Endometrial microvascular endothelial cells (primary cell): ENCODE results near the gene ECI2. TPM values are rescaled to one million over a fixed set of nuclear protein-coding genes. Genes with fewer than 3 reads are reported as not detected.
"Not testable (repeated sequence)": the region's sequence is repeated elsewhere in the genome, so short reads cannot be mapped to it uniquely, and the experiment has no call there.

Experiments used
- in situ Hi-C: cut with HindIII; loops from 2 replicates; pipeline ENCODE4 v1.10.0; 2017; ENCODE audit warnings: low sequenced_read_pairs, low pct_unique_long_range_greater_than_20kb; ENCODE audit errors: inconsistent ontology term
- total RNA-seq: library from RNA; depleted of rRNA; stranded (reverse); fragments of >200 nt; gene quantifications from one replicate; pipeline ENCODE4 v1.2.3, GENCODE V29; 2015; ENCODE audit errors: inconsistent ontology term

Gene ECI2
- total RNA-seq, 1 donor from 2014 or later = 256 TPM

DNA sequence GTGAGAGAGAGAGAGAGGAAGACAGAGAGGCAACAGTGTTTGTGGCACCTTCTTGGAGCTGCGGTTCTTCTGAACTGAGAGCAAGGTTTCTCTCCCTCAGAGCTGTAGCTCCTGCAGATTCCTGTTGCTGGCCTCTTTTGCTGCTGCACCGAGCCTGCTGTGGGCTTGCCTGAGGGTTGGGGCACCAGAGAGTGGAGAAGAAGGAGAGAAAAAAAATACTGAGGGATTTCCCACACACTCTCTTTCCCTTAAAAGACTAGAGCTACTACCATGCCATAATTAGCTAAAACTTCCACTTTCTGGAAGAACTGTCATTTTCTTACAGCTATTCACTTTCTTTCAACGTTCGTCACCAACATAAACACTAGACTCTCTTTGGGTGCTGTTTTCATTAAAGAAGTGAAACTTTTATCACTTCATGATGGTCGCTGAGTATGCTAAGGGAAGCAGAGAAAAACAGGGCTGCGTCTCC lies 18.2 kb upstream of the ECI2 start:
- in situ Hi-C loops = no loop called here

DNA sequence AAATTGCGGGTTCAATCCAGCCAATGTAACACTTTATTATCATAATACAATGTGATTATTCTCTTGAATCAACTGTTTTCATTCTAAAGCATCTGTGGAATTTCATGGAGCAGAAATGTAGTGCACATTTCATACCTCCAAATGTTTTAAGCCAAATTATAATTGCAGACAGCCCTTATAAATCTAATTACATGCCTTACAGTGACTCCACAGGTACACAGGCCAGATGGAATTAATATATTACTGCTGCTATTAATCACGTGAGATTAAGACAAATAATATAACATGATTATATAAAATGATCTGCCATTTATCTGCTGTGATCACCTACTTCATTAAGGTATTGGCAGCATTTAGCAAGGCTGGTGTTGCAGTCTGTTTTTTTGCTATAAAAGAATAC lies 9.7 kb upstream of the ECI2 start:
- in situ Hi-C loops = no loop called here

DNA sequence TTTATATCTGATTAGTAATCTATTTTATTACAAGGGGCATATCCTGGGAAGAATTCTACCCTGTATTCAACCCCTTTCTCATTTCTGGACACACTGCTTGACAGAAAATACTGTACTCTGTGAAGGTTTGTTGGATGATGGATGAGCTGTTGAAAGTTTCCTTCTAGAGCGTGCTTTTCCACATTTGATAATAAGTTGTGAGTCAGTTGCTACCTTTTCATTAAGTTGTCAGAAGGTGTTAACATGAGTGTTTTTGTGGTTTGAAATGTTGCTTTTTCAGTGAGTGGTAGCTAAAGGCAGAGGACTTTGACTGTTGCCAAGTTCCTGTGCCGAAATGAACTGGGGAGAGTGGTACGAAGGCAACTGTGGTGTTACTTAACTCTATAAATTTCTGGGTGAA lies 3.9 kb upstream of the ECI2 start:
- in situ Hi-C loops = no loop called here

DNA sequence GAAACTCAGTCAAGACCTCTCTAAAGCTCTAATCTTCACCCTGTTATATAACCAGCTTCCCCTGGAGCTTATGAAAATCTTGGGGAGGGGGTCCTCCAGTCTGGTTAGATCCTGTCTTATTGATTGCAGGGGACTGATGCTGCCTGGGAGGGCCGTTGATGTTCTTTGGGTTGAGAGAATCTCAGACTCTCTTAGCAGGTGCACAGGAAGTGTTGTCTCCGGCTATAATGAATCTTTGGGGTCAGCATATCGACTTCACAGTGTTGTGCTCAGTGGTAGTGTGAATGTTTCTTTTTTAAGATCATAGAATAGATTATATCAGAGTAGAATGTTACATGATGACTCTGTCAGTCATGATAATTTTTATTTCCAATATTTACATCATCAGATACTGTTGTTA lies 2.8 kb upstream of the ECI2 start:
- in situ Hi-C loops = no loop called here

DNA sequence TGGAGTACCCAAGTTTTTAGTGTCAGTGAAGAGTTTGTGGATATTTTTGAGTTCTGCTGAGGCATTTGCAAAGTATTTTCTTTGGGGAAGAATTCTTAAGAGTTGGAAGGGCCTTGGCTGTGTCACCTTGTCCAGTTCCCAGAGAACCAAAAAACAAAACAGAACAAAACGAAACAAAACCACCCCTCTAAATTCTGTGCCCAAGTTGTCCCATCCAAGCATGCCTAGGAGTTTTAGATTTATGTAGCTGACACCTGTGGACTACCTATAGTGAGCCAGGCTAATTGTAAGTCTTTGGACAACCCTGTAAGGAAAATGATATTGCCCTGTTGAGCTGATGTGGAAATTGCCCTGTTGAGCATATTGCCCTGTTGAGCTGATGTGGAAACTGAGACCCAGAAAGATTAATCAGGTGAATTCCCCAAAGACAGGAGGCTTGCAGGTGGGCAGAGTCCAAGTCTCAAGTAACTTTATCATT lies 1.0 kb upstream of the ECI2 start:
- in situ Hi-C loops = no loop called here

DNA sequence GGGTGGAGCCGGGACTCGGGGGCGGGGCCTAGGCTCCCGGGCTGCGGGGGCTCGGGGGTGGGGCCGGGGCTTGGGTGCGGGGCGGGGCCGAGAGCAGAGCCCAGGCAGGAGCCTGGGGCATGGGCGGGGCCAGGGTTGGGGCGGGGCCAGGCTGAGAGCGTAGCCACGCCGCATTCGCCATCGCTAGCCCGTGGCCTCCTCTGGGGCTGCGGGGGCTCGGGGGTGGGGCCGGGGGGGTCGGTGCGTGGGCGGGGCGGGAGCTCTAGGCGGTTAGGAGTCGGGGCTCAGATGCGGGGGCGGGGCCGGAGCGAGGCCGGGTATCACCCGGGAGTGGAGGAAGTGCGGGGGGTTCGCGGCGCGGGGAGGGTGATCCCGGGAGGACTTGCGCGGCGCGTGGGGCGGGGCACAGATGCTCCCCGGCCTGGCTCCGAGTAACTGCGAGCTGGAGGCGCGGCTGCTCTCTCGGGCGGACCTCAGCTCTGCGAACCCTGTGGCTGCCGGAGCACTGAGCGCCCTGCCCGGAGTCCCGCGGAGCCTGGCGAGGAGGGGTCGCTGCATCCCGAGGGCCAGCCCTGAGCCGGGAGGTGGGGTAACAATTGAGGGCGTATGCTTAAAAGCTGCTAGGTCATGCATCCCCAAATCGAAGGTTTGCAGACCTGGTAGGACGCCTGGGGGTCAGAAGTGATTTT lies 434 bp upstream of the ECI2 start:
- in situ Hi-C loops = no loop called here

DNA sequence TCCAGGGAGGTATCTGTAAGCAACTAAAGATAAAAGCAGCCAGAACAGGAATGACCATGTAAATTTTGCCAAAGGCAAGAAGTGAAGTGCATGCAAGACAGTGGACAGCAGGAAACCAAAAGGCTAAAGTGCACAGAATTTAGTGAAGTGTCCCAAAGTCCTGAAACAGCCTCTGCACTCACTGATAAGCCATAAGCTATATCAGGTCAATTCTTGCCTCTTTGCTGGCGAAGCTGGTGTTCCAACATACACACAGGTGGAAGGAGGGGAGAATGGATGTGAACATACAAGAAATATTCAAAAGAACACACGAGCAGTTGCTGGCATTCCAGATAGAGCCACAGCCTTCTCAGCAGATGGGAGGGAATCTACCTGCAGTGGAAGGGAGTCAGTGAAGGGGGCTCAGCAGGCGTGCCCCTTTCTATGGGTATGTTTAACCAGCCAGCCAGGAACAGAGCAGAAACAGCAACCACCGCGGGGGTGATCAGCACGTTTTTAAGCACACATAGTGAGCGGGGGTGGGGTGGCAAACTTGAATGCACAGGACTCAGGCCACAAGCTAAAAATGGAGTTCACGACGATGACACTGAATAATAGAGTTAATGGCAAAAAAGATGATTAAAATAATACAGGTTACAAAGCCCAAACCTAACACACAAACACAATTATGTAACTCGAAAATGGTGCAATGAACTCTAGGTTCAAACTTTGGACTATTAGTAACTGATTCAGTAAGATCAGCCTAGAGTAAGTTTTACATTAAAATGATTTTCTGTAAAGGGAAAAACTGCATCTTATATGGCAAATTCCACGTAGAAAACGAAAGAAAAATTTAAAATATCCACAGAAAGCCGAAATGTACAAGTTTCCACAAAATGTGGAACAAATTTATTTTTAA lies 1.2 kb downstream of the ECI2 start:
- in situ Hi-C loops = no loop called here

DNA sequence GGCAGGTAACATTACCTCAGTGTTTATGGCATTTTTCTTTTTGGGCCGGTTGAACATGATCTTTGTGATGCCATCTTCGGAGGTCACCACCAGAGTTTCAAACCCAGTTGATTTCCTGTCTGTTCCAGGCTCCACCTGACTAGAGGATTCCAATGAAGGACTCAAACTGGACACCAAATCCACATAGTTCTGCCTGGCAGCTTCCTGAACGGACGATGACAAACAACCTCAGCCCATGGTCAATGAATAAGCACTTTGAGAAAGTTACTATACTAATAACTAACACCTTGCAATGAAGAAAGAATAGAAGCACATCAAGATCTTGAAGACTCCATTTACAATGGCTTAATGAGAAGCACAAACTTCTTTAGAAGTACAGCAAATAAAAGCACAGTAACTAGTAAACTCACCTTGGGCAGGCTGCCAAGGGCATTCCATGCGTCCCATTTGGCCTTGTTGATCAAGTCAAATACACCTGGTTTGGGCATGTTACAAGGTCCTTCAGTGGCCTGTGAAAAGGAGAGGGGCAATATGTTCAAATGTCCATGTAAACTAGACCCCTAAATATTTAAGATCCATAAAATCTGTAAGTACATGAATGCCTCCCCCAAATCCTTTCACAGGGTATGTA lies 4.9 kb downstream of the ECI2 start:
- in situ Hi-C loops = no loop called here

DNA sequence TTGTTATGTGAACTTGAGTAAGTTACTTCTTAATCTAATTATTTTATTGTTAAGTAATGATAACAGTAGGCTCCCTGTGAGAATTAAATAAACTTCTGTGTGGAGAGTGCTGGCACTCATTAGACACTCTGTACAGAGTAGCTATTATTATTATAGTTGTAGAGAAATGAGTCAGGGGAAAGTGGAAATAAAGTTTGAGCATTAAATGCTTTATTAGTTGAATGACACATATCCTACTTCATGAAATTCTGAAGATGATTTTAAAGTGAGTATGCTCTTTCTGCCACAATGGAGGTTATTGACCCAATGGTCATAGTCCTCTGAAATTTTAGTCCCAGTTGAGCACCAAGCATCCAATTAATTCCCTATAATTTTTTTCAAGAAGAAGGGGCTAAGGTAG lies 5.9 kb downstream of the ECI2 start:
- in situ Hi-C loops = no loop called here

DNA sequence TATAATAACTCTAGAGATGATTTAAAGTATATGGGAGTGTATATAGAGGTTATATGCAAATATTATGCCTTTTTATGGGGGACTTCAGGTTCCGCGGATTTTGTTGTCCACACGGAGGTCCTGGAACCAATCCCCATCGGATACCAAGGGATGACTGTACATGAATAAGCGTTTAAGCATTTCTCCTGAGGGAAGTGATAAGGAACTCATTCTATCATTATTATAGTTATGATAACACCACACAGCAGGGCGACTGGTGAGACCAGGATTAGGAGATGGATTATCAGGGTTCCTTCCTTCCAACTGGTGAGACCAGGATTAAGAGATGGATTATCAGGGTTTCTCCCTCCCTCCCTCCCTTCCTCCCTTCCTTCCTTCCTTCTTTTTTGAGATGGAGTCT lies 6.6 kb downstream of the ECI2 start:
- in situ Hi-C loops = no loop called here

DNA sequence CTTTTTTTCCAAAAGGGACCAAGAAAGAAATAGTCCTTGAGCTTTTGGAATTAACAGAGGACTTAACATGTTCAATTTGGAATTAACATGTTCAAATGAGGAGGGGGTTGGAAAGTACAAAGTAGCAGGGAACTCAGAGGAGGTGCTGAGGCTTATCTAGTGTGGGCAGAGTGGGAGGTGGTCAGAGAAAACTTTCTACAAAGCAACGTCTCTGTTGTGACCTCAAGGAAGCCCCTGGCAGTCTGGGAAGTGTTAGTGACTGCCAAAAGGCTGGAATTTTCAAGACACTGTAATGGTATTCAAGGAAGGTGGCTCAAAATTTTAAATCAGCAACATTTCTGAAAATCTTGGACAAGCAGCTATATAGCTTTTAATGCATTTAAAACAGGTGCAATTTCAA lies 7.3 kb downstream of the ECI2 start:
- in situ Hi-C loops = no loop called here

DNA sequence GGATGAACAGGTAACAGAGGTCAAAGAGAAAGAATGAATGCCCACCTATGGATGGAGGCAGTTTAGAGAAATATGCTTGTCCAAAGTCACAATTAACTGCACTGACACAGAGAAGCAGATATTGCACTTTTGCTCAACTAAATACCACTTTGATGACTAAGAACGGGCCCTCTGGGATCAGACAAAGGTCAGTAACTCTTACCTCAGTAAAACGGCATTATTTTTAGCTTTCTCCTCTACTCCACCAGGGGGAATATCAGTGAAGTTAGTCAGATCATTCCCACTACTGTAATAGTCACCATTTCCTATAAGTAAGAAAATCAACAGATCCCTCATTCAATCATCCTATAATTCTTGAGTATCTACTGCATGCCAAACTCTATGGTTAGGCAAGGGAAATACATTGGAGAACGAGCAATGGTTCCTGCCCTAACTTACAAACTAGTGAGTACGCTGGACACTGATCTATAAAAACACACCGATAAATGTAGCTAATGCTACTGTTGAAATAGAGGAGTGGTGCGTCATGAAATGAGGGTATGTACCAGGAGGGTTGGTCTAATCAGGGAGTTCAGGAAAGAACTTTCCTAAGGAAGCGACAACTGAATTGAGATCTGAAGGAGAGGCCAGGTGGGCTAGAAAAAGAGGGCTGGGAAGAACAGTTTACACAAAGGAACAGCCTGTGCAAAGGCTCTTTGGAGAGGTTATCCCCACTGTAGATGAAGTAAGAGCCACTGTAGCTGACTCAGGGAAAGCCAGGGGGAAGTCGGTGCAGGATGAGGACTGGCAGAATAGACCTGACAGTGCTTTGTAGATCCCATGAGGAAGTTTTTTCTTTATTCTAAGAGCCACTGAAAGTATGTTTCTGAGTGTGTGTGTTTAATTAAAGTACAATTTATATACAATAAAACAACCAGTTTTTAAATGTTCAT lies 9.2 kb downstream of the ECI2 start:
- in situ Hi-C loops = no loop called here

DNA sequence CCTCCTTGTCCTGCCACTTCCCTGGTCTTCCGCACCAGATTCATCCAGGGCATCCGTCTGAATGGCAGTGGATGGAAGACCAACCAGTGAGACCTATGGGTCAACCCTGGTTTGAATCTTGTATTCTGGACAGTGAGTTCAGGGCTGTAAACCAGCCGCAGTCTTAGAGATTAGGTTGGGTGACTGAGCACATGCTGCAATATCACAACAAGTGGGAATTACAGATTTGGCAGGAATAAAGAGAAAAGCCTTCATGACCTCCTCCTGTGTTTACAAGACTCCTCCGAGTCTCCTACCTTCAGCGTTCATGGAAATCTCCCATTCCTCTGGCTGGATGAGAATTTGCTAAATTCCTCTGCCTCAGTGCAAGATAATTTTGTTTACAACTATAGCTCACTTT lies 9.9 kb downstream of the ECI2 start:
- in situ Hi-C loops = no loop called here

DNA sequence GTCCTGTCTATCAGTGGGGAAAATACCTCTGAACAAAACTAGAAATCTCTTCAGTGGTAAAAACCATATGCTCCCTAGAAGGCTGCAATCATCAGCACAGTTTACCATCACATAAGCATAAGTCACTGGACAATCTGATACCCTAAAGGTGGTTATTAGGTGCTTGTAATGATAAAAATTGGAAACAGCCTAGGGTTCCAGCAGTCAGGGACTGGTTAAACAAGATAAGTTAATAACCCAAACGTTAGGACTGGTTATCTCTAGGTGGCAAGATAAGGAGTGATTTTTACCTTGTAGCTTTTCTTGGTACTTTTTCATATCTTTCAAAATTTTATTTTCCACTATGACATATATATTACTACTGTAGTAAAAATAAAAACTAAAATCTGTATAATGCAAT lies 11.0 kb downstream of the ECI2 start:
- in situ Hi-C loops = no loop called here

DNA sequence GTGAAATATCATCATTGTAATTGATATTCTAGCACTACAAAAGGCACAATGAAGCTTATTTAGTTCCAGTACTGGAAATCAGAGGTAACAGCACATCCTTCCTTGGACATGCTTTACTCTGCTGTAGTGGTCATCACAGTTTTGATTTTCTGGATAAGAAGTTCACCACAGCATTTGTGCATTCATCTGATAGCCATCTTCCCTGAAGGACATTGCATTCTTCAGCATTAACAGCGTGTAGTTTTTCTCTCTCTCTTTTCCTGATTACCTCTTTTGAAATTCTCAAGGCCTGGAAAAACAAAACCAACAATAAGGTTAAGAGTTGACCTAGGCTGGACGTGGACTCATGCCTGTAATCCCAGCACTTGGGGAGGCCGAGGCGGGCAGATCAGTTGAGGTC lies 19.6 kb downstream of the ECI2 start:
- in situ Hi-C loops = no loop called here

DNA sequence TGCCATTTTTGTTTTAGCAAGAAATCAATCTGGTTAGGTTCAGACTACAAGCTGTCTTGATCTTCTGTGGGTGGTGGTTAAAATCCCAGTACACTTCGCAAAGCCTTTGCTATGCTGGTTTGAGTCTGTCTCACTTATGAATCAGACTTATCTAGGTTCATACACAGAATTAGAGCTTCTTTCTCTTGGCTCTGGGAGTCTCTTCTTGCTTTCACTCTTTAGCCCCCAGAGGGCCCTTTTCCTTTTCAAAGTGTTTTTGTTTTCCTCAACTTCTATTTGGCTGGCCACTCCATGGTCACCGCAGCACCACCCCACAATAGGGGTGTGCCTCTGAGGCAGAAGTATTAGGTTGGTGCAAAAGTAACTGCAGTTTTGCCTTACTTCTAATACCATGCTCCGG lies 21.3 kb downstream of the ECI2 start:
- in situ Hi-C loops = no loop called here

DNA sequence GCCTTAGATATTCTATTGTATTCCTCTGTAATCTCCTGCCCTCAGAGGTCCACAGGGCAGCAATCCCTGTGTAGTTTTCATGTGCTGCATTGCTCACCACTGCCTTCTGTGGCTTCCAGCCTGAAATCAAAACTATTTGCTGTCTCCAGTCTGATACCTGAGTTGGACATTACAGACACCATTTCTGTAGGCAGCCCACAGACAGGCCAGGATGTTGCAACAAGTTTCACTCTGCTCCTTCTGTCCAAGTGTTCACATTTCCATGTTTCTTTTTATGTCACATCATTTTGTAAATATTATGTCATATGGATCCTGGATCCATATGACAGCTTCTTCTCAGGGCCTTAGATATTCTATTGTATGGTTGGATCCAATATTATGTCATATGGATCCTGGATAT lies 21.7 kb downstream of the ECI2 start:
- in situ Hi-C loops = no loop called here

DNA sequence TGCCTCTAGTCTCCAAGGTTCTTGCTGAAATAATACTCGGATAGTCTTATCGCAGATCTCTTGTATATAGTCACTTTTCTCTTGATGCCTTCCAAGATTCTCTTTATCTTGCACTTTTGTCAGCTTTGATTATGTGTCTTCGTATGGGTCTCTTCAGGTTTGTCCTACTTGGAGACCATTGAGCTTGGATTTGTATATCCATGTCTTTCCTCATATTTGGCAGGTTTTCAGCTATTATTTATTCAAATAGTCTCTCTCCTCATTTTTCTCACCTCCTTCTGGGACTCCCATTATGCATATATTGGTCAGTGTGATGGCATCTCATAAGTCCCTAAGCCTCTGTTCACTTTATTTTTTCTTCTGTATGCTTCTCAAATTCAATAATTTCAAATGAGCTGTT lies 23.0 kb downstream of the ECI2 start:
- in situ Hi-C loops = no loop called here

DNA sequence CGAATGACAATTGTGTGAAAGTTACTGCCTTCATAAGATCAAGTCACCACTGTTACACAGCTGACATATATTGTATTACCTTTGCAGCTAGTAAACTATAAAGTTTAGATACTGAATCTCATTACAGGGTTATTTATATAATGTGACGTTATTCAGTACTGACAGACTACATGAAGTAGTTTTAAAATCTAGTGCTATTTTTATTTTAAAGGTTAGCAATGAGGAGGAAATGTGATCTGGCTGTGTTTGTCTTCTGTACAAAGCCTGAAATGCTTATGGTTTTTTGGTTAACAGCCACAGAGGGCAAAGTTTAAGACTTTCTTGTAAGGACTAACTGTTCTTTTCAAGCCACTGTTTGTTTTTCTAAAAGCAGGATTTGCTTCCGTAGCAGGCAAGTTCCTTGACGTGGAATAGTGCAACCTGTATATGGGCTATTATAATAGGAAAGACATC lies 26.0 kb downstream of the ECI2 start:
- in situ Hi-C loops = not testable (repeated sequence)
